ENCODE results near the gene DNM3.
A peak's percentile ranks its signal among the peaks of the same experiment; 100 is the strongest.

DNM3 gene

GRCh38 chr1:172442843-172443565 is 601.7 kb downstream of the DNM3 start:
- Histone ChIP-seq H3K9me3 (ENCODE audit: control insufficient read depth in 5 of 5, low read length in 5 of 5) (no peaks in the 10 kb centered on the region), H3K4me3 (ENCODE audit: low read depth in 1 of 5, low read length in 5 of 5) (peak overlapping the region; percentile 69 to 92 (median 85)), H3K36me3 (ENCODE audit: control insufficient read depth in 5 of 5, insufficient read depth in 5 of 5, low read length in 5 of 5) (peaks cover 0 to 14% (median 5%) of the 10 kb centered on the region in 5 donors), H3K9ac (ENCODE audit: low read length in 5 of 5) (peak overlapping the region; percentile 8 to 96 (median 90)), H3K27me3 (ENCODE audit: control insufficient read depth in 5 of 5, insufficient read depth in 4 of 5, low read length in 5 of 5) (no peaks in the 10 kb centered on the region), H3K4me1 (ENCODE audit: control insufficient read depth in 5 of 5, insufficient read depth in 5 of 5, low read length in 5 of 5) (peaks cover 0 to 22% (median 21%) of the 10 kb centered on the region in 5 donors), H3K27ac (ENCODE audit: low read depth, low read length) (peak overlapping the region; percentile 61)

- Histone ChIP-seq H3K4me1 (ENCODE audit: control insufficient read depth in 5 of 5, insufficient read depth in 5 of 5, low read length in 5 of 5) (peaks cover 0 to 22% (median 21%) of the 10 kb centered on the region in 5 donors), H3K27ac (ENCODE audit: low read depth, low read length) (peak within 1 kb of the TSS; percentile 61), H3K9me3 (ENCODE audit: control insufficient read depth in 5 of 5, low read length in 5 of 5) (no peaks in the 10 kb centered on the region), H3K27me3 (ENCODE audit: control insufficient read depth in 5 of 5, insufficient read depth in 4 of 5, low read length in 5 of 5) (no peaks in the 10 kb centered on the region), H3K4me3 (ENCODE audit: low read depth in 1 of 5, low read length in 5 of 5) (peak within 1 kb of the TSS; percentile 69 to 92 (median 85)), H3K9ac (ENCODE audit: low read length in 5 of 5) (peak within 1 kb of the TSS; percentile 8 to 96 (median 90)), H3K36me3 (ENCODE audit: control insufficient read depth in 5 of 5, insufficient read depth in 5 of 5, low read length in 5 of 5) (peaks cover 0 to 14% (median 5%) of the 10 kb centered on the region in 5 donors)
Measured at GRCh38 chr1:172443666-172444453, 602.6 kb downstream of the DNM3 start, which contains the start of gene PIGC. TSS of gene PIGC (minus strand) at chr1:172444069. CDS start at chr1:172442622, 1,447 bp downstream.

- Histone ChIP-seq H3K4me3 (ENCODE audit: low read depth in 1 of 5, low read length in 5 of 5) (no peak overlapping the region), H3K27me3 (ENCODE audit: control insufficient read depth in 5 of 5, insufficient read depth in 4 of 5, low read length in 5 of 5) (no peaks in the 10 kb centered on the region), H3K4me1 (ENCODE audit: control insufficient read depth in 5 of 5, insufficient read depth in 5 of 5, low read length in 5 of 5) (peaks cover 0 to 33% (median 22%) of the 10 kb centered on the region in 5 donors), H3K36me3 (ENCODE audit: control insufficient read depth in 5 of 5, insufficient read depth in 5 of 5, low read length in 5 of 5) (peaks cover 0 to 8% (median 4%) of the 10 kb centered on the region in 5 donors), H3K9me3 (ENCODE audit: control insufficient read depth in 5 of 5, low read length in 5 of 5) (no peaks in the 10 kb centered on the region), H3K9ac (ENCODE audit: low read length in 5 of 5) (no peak overlapping the region), H3K27ac (ENCODE audit: low read depth, low read length) (no peak overlapping the region)
Measured at GRCh38 chr1:172446547-172446946, 605.2 kb downstream of the DNM3 start.

GRCh38 chr1:172447641-172448040 is 606.3 kb downstream of the DNM3 start:
- Histone ChIP-seq H3K27ac (ENCODE audit: low read depth, low read length) (no peak overlapping the region), H3K4me3 (ENCODE audit: low read depth in 1 of 5, low read length in 5 of 5) (no peak overlapping the region), H3K4me1 (ENCODE audit: control insufficient read depth in 5 of 5, insufficient read depth in 5 of 5, low read length in 5 of 5) (peaks cover 0 to 31% (median 18%) of the 10 kb centered on the region in 5 donors), H3K27me3 (ENCODE audit: control insufficient read depth in 5 of 5, insufficient read depth in 4 of 5, low read length in 5 of 5) (no peaks in the 10 kb centered on the region), H3K36me3 (ENCODE audit: control insufficient read depth in 5 of 5, insufficient read depth in 5 of 5, low read length in 5 of 5) (no peaks in the 10 kb centered on the region), H3K9ac (ENCODE audit: low read length in 5 of 5) (no peak overlapping the region), H3K9me3 (ENCODE audit: control insufficient read depth in 5 of 5, low read length in 5 of 5) (no peaks in the 10 kb centered on the region)

- Histone ChIP-seq H3K9ac (ENCODE audit: low read length in 5 of 5) (no peak overlapping the region), H3K4me1 (ENCODE audit: control insufficient read depth in 5 of 5, insufficient read depth in 5 of 5, low read length in 5 of 5) (peaks cover 0 to 23% (median 9%) of the 10 kb centered on the region in 5 donors), H3K27ac (ENCODE audit: low read depth, low read length) (no peak overlapping the region), H3K27me3 (ENCODE audit: control insufficient read depth in 5 of 5, insufficient read depth in 4 of 5, low read length in 5 of 5) (no peaks in the 10 kb centered on the region), H3K4me3 (ENCODE audit: low read depth in 1 of 5, low read length in 5 of 5) (no peak overlapping the region), H3K9me3 (ENCODE audit: control insufficient read depth in 5 of 5, low read length in 5 of 5) (no peaks in the 10 kb centered on the region), H3K36me3 (ENCODE audit: control insufficient read depth in 5 of 5, insufficient read depth in 5 of 5, low read length in 5 of 5) (no peaks in the 10 kb centered on the region)
Measured at GRCh38 chr1:172448995-172449584, 607.8 kb downstream of the DNM3 start.

- H3K4me3 ChIP-seq (ENCODE audit: low read depth in 1 of 5, low read length in 5 of 5), result peak overlapping the region; percentile 13 to 67 (median 50)
- H3K27me3 ChIP-seq (ENCODE audit: control insufficient read depth in 5 of 5, insufficient read depth in 4 of 5, low read length in 5 of 5), result no peaks in the 10 kb centered on the region
- no peaks in the 10 kb centered on the region for H3K36me3 ChIP-seq (ENCODE audit: control insufficient read depth in 5 of 5, insufficient read depth in 5 of 5, low read length in 5 of 5)
- no peak overlapping the region for H3K27ac ChIP-seq (ENCODE audit: low read depth, low read length)
- peaks cover 0 to 20% (median 5%) of the 10 kb centered on the region in 5 donors for H3K4me1 ChIP-seq (ENCODE audit: control insufficient read depth in 5 of 5, insufficient read depth in 5 of 5, low read length in 5 of 5)
- H3K9ac ChIP-seq (ENCODE audit: low read length in 5 of 5), result no peak overlapping the region
- no peaks in the 10 kb centered on the region for H3K9me3 ChIP-seq (ENCODE audit: control insufficient read depth in 5 of 5, low read length in 5 of 5)
Measured at GRCh38 chr1:172449585-172450523, 608.6 kb downstream of the DNM3 start.

GRCh38 chr1:172450524-172450885 is 609.2 kb downstream of the DNM3 start:
- peak overlapping the region in 4 of 5 donors; percentile 46 to 67 (median 51) for H3K4me3 ChIP-seq (ENCODE audit: low read depth in 1 of 5, low read length in 5 of 5)
- no peak overlapping the region for H3K27ac ChIP-seq (ENCODE audit: low read depth, low read length)
- no peak overlapping the region for H3K9ac ChIP-seq (ENCODE audit: low read length in 5 of 5)
- H3K36me3 ChIP-seq (ENCODE audit: control insufficient read depth in 5 of 5, insufficient read depth in 5 of 5, low read length in 5 of 5), result no peaks in the 10 kb centered on the region
- H3K9me3 ChIP-seq (ENCODE audit: control insufficient read depth in 5 of 5, low read length in 5 of 5), result no peaks in the 10 kb centered on the region
- H3K27me3 ChIP-seq (ENCODE audit: control insufficient read depth in 5 of 5, insufficient read depth in 4 of 5, low read length in 5 of 5), result no peaks in the 10 kb centered on the region
- H3K4me1 ChIP-seq (ENCODE audit: control insufficient read depth in 5 of 5, insufficient read depth in 5 of 5, low read length in 5 of 5), result peaks cover 0 to 20% (median 5%) of the 10 kb centered on the region in 5 donors

GRCh38 chr1:172451002-172451443 is 609.7 kb downstream of the DNM3 start:
- no peak overlapping the region for H3K27ac ChIP-seq (ENCODE audit: low read depth, low read length)
- H3K9ac ChIP-seq (ENCODE audit: low read length in 5 of 5), result no peak overlapping the region

GRCh38 chr1:172452536-172453152 is 611.3 kb downstream of the DNM3 start:
- Histone ChIP-seq H3K9me3 (ENCODE audit: control insufficient read depth in 5 of 5, low read length in 5 of 5) (no peaks in the 10 kb centered on the region), H3K9ac (ENCODE audit: low read length in 5 of 5) (no peak overlapping the region), H3K36me3 (ENCODE audit: control insufficient read depth in 5 of 5, insufficient read depth in 5 of 5, low read length in 5 of 5) (no peaks in the 10 kb centered on the region), H3K4me3 (ENCODE audit: low read depth in 1 of 5, low read length in 5 of 5) (no peak overlapping the region), H3K4me1 (ENCODE audit: control insufficient read depth in 5 of 5, insufficient read depth in 5 of 5, low read length in 5 of 5) (peaks cover 0 to 21% (median 8%) of the 10 kb centered on the region in 5 donors), H3K27me3 (ENCODE audit: control insufficient read depth in 5 of 5, insufficient read depth in 4 of 5, low read length in 5 of 5) (no peaks in the 10 kb centered on the region), H3K27ac (ENCODE audit: low read depth, low read length) (no peak overlapping the region)

More at GRCh38 chr1:172451002-172451443, 609.7 kb downstream of the DNM3 start:
- Histone ChIP-seq H3K36me3 (ENCODE audit: control insufficient read depth in 5 of 5, insufficient read depth in 5 of 5, low read length in 5 of 5) (no peaks in the 10 kb centered on the region), H3K27me3 (ENCODE audit: control insufficient read depth in 5 of 5, insufficient read depth in 4 of 5, low read length in 5 of 5) (no peaks in the 10 kb centered on the region), H3K4me3 (ENCODE audit: low read depth in 1 of 5, low read length in 5 of 5) (no peak overlapping the region), H3K9me3 (ENCODE audit: control insufficient read depth in 5 of 5, low read length in 5 of 5) (no peaks in the 10 kb centered on the region), H3K4me1 (ENCODE audit: control insufficient read depth in 5 of 5, insufficient read depth in 5 of 5, low read length in 5 of 5) (peaks cover 0 to 20% (median 5%) of the 10 kb centered on the region in 5 donors)
